NK-92 (cell line): ENCODE results near the gene GAP43.
"Not testable (repeated sequence)": the region's sequence is repeated elsewhere in the genome, so short reads cannot be mapped to it uniquely, and the experiment has no call there.

Experiments
- DNase-seq: peaks from one replicate; lab custom pipeline; 2025; ENCODE audit not compliant: unreplicated experiment; lab: John Stamatoyannopoulos, UW

Gene GAP43

GRCh38 chr3:115695090-115695489 lies 71.8 kb downstream of the GAP43 start:
- DNase-seq = no peak

GRCh38 chr3:115697263-115698053 lies 74.1 kb downstream of the GAP43 start:
- DNase-seq = no peak

- no peak for DNase-seq
These were observed 75.7 kb downstream of the GAP43 start for GRCh38 chr3:115698851-115699591.

GRCh38 chr3:115699706-115700105 lies 76.4 kb downstream of the GAP43 start:
- no peak for DNase-seq

GRCh38 chr3:115702598-115702997 lies 79.3 kb downstream of the GAP43 start:
- DNase-seq = no peak

- no peak for DNase-seq
These were observed 81.5 kb downstream of the GAP43 start for GRCh38 chr3:115704661-115705338.

GRCh38 chr3:115706311-115706829 lies 83.1 kb downstream of the GAP43 start:
- no peak for DNase-seq

- DNase-seq = no peak
These were observed 85.2 kb downstream of the GAP43 start for GRCh38 chr3:115708540-115708939.

GRCh38 chr3:115709093-115709492 lies 85.8 kb downstream of the GAP43 start:
- no peak for DNase-seq

GRCh38 chr3:115709931-115710330 lies 86.6 kb downstream of the GAP43 start:
- DNase-seq = no peak

- DNase-seq = no peak
These were observed 87.5 kb downstream of the GAP43 start for GRCh38 chr3:115710799-115711198.

GRCh38 chr3:115712871-115713270 lies 89.6 kb downstream of the GAP43 start:
- DNase-seq = no peak

GRCh38 chr3:115713284-115713683 lies 90.0 kb downstream of the GAP43 start:
- no peak for DNase-seq

GRCh38 chr3:115715241-115715745 lies 92.0 kb downstream of the GAP43 start:
- DNase-seq = no peak

GRCh38 chr3:115720983-115721382 lies 97.7 kb downstream of the GAP43 start:
- no peak for DNase-seq

GRCh38 chr3:115725800-115726199 lies 102.5 kb downstream of the GAP43 start:
- DNase-seq = no peak

- DNase-seq = no peak
These were observed 103.8 kb downstream of the GAP43 start for GRCh38 chr3:115727135-115727534.

GRCh38 chr3:115728013-115728412 lies 104.7 kb downstream of the GAP43 start:
- DNase-seq = no peak

- DNase-seq = not testable (repeated sequence)
These were observed 113.0 kb downstream of the GAP43 start for GRCh38 chr3:115736341-115736740.

- no peak for DNase-seq
These were observed 118.3 kb downstream of the GAP43 start for GRCh38 chr3:115741650-115742049.

- not testable (repeated sequence) for DNase-seq
These were observed 121.2 kb downstream of the GAP43 start for GRCh38 chr3:115744516-115744915.
